Activated T-cell treated with anti-CD3 and anti-CD28 coated beads, Interleukin-2, amount 50 U/mL, for 1 hour (primary cell): ENCODE results near the gene ZNF564.
"Not testable (repeated sequence)": the region's sequence is repeated elsewhere in the genome, so short reads cannot be mapped to it uniquely, and the experiment has no call there.

ENCODE experiments used
- DNase-seq: peaks from one replicate; pipeline ENCODE4 v3.0.0-alpha.2; 2020

ZNF564 gene

DNA sequence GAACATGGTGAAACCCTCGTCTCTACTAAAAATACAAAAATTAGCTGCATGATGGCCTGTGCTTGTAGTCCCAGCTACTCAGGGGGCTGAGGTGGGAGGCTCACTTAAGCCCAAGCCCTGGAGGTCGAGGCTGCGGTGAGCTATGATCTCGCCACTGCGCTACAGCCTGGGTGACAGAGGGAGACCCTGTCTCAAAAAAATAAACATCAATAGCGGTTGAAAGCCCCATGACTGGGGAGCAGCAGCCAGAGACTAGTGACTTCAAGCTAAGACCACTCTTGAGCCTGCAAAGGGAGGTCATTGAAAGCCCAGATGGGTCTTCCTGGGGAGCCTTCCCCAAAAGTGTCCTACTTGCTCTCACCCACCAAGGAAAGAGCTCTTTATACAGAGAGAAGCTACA lies 54.8 kb downstream of the ZNF564 start:
- no peak for DNase-seq

DNA sequence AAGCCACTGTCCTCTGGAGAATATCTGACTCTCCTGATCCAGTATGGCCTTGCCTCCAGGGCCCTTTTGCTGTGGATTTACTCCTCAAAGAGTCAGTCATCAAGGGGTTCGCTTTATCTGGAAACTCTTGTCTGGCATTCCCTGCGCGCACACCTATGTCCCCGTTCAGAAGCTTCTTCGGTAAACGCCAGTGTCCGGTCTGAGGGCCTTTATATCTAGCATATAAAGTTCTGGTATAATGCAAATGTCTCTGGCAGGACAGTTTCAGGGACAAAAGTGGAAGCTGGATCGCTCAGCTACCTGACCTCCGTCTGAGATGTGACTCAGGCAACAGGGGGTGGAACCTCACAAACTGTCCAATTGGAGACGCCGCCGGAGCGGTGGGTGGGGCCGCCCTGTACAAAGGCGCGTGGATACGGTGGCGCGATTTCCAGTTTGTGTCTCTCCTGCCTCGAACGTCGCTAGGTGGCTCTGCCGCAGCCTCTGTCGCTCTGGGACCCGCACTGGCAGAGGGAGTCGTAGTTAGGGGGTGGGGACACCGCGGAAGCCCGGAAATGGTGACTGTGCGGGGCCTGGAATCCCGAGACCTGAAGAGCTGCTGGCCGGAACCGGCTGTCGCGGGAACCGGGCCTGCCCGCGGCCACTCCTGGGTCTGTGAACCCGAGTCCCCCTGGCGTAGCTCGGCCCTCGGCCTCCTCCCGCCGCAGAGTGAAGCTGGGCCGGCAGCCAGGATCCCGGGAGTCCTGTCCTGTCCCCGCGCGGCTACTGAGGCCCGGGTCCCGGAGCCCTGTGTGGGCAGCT lies 56.1 kb downstream of the ZNF564 start:
- peak; percentile 90 for DNase-seq

- DNase-seq: no peak
These were observed 56.9 kb downstream of the ZNF564 start for GRCh38 chr19:12494260-12494860.

GRCh38 chr19:12486265-12486783 lies 65.0 kb downstream of the ZNF564 start:
- not testable (repeated sequence) for DNase-seq

DNA sequence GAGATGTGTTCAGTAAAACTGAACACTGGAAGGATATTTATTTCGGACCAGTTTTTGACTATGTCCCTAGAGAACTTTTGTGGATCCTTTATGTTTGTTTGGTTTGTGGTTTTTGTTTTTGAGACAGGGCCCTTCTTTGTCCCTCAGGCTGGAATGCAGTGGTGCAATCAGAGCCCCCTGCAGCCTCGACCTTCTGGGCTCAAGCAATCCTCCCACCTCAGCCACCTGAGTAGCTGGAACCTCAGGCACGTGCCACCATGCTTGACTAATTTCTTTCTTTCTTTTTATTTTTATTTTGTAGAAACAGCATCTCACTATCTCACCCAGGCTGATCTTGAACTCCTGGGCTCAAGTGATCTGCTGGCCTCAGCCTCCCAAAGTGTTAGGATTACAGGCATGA lies 65.7 kb downstream of the ZNF564 start:
- no peak for DNase-seq

- DNase-seq: no peak
These were observed 66.2 kb downstream of the ZNF564 start for GRCh38 chr19:12485052-12485416.

DNA sequence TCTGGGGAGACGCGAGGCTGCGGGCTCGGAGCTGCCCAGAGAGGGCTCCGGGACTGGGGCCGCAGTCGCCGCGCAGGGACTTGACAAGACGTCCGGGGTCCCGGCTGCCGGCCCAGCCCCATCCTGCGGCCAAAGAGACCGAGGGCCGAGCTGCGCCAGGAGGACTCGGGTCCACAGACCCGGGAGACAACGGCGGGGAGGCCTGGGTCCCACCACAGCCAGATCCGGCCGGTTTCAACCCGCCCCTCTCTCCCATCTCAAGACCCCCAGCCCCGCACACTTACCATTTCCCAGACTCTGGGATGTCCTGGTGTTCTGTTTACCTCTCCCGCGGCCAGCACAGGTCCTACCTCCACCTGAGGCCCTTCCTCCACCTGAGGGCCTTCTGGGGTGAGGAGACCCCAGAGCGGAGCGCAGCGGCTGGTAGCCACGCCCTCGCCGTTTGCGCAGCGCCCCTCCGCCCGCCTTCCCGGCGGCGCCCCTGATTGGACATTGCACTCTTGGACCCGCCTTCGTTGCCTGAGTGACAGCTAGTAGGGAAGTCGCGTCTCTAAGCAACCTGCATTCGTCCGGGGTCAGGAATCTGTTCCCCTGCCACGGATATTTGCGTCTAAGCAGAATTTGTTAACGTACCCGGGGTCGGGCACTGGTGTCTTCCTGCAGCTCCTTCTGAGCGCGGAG lies 66.8 kb downstream of the ZNF564 start, which contains the start of gene ZNF709:
Gene ZNF709, minus strand, starts transcription at position 446 of the 681 bp plus-strand sequence. Its CDS starts 159 bp downstream, at position 287.
- peak; percentile 92 for DNase-seq

DNA sequence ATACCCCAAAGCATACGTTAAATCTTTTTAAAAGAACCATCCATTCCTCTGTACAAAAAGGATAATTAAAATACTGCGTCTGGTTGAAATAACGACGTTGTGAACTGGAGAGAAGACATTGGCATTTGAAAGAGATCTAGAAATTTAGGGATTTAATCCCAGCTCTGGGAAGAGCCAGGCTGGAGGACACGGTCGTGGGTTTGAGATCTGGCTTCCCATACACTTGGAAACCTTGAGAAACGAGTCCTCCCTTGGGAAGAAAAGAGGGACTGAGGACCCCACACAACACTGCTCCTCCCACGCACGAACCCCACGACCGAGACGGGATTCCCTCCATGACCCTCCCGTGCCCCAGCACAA lies 67.3 kb downstream of the ZNF564 start:
- DNase-seq: no peak

DNA sequence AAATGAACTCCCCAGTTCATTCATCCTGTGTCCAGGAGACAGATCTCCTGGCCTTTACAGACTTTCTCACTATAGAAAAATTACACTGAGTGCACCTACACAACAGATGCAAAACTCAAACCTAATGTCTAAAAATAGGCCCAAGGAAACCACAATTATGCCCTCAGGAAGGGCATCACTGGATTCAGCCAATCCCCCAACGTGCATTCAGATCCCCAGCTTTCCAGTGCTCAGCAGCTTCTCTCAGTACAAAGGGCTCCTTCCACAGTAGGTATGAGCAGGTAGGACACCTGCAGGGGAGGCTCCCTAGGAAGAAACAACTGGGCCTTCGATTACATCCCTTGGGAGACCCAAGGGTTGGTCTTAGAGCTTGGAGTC lies 68.8 kb downstream of the ZNF564 start:
- DNase-seq: no peak

DNA sequence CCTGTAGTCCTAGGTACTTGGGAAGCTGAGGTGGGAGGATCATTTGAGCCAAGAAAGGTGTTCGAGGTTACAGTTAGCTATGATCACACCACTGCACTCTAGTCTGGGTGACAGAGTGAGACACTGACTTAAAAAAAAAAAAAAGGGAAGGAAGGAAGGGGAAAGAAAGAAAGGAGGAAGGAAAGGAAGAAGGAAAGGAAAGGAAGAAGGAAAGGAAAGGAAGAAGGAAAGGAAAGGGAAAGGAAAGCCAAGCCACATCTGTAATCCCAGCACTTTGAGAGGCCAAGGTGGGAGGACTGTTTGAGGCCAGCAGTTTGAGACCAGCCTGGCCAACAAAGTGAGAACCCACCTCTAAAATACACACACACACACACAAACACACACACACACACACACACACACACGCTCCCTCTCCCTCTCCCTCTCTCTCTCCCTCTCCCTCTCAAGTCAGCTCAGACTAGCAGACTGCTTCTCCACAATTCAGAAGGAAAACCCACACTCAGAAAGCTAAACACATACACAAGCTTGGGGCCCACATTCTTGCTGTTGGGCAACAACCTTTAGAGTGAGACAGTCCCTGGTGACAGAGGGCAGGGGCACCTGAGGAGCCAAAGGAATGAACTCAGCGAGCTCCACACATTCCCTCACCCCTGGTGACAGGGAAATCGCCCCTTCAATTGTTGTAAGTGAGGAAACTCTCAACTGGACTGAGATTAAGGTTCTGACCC lies 69.3 kb downstream of the ZNF564 start:
- no peak for DNase-seq

- no peak for DNase-seq
These were observed 72.9 kb downstream of the ZNF564 start for GRCh38 chr19:12478234-12478941.
